Urothelium cell line (cell line): ENCODE data around the gene RNF144A.
"Not testable (repeated sequence)": the region's sequence is repeated elsewhere in the genome, so short reads cannot be mapped to it uniquely, and the experiment has no call there.

Experiments
- DNase-seq: peaks from one replicate; pipeline ENCODE4 v3.0.0; 2011; ENCODE audit warnings: low spot score, mixed read lengths
- FAIRE-seq: peaks from 2 replicates; lab custom pipeline; 2011; peaks lifted over from hg19 to GRCh38; lab: Jason Lieb, UNC

Gene RNF144A

DNA sequence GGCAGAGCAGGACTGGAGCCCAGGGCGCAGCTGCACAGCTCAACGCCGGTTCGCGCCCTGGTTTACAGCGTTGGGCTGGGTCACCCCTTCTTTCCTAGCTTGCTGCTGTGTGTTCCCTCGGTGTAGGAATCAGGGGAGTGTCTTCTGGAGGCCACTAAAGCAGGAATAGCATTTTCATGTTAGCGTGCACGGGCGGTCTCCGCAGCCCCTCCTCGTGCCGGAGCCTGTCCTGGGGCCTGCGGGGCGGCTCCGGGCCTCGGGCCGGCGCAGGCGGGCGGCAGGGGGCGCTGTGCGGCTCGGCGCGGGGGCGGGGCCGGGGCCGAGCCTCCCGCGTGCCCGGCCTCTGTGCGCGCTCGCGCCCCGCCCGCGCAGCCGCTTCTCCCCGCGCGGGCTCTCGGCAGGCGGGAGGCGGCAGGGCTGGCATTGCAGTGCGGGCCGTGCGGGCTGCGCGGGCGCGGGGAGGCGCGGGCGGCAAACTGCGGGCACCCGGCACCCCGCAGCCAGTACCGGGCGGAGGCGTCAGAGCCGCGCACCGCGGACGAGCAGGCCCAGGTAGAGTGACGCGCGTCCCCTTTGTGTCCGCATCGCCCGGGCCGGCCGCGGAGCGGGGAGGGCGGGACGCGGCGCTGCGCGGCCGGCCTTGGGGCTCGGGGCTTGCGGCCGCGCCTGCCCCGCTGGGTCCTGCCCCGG, at the start of gene RNF144A:
Gene RNF144A, plus strand, starts transcription at position 342 of the 690 bp plus-strand sequence. CDS start 79,515 bp downstream, outside the sequence.
- FAIRE-seq (no peak), DNase-seq (peak; percentile 90)

DNA sequence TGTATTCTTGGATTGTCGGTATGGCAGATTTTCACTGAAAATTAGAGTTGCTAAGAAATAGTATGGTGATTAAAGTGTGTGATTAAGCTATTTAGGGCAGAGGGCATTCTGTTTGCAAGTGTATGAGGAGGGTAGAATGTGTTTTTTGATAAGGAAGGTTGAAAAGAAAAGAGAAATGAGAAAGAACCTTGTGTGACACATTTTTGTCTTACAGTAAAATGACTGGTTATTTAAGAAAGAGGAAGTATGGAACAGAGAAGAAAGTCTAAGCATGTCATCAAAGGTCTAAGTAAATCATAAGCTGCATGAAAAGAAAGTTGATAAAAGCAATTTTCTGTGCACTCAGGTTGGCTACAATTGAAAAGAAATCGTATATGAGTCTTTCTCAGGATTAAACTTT, 44.8 kb upstream of the RNF144A start:
- FAIRE-seq = no peak

GRCh38 chr2:6874032-6874431, 43.2 kb upstream of the RNF144A start:
- no peak for DNase-seq
- FAIRE-seq = no peak

More for the DNA sequence above, 44.8 kb upstream of the RNF144A start:
- no peak for DNase-seq

DNA sequence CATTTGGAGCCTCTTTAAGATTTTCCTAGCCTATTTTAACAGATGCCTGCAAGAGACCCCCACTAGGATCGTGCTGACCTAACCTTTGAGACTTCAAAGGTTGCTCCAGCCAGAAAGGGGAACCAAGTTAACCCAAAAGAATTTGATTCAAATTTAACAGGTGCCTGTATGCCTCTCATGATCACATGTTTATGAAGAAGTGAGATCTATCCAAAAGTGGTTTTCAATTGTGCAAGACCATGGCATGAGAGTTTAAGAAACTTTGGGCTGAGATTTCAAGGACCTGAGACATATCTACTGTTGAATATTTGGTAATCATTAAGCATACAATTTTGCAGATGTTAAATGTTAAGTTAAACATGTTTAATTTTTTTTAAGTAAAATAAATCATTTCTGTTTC, 40.9 kb upstream of the RNF144A start:
- FAIRE-seq (no peak), DNase-seq (no peak)

GRCh38 chr2:6877402-6878304, 39.6 kb upstream of the RNF144A start, which contains the start of gene RSAD2:
TSS of gene RSAD2 (plus strand) at chr2:6877777. CDS start at chr2:6877801, 24 bp downstream.
- DNase-seq = peak; percentile 43
- no peak for FAIRE-seq

- no peak for FAIRE-seq
Observed at GRCh38 chr2:6878549-6878948, 38.7 kb upstream of the RNF144A start.

DNA sequence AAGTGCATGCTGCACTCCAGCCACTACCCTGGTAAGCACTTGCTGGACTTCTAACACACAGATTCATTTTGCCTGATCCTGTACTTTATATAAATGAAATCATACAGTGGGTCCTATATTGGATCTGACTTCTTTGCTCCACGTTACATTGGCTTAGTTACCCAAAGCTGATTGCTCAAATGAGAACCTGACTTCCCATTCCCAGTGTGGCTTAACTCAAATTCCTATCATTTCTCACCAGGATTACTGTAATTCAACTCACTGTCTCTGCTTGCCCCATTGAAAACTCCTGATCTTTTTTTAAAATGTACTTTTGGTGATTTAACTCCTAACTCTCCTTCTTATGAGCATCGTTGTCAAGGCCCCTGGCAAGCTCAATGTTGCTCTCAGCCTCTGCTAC, 38.2 kb upstream of the RNF144A start:
- FAIRE-seq = no peak

More at GRCh38 chr2:6878549-6878948, 38.7 kb upstream of the RNF144A start:
- no peak for DNase-seq

GRCh38 chr2:6880200-6880733, 36.9 kb upstream of the RNF144A start:
- no peak for FAIRE-seq
- no peak for DNase-seq

More for the DNA sequence above, 38.2 kb upstream of the RNF144A start:
- DNase-seq = no peak

DNA sequence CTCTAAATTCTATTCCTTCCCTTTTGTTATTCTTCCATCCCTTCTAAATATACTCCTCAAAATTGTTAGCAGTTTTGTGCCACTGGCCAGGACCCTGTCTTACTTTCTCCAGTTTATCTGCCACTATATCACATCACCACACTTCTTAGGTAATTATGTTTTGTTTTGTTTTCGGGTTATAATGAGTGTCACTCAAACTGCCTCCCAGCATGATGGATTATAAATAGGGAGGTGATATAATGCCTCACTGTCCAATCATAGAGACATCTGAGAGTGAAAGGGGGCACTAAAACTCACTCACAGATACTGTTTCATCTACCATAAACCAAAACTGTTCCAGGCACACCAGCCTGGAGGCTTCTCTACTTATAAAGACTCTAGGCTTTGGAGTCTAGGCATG, 36.2 kb upstream of the RNF144A start:
- DNase-seq (no peak), FAIRE-seq (no peak)

GRCh38 chr2:6881516-6881915, 35.7 kb upstream of the RNF144A start:
- FAIRE-seq (no peak), DNase-seq (no peak)

DNA sequence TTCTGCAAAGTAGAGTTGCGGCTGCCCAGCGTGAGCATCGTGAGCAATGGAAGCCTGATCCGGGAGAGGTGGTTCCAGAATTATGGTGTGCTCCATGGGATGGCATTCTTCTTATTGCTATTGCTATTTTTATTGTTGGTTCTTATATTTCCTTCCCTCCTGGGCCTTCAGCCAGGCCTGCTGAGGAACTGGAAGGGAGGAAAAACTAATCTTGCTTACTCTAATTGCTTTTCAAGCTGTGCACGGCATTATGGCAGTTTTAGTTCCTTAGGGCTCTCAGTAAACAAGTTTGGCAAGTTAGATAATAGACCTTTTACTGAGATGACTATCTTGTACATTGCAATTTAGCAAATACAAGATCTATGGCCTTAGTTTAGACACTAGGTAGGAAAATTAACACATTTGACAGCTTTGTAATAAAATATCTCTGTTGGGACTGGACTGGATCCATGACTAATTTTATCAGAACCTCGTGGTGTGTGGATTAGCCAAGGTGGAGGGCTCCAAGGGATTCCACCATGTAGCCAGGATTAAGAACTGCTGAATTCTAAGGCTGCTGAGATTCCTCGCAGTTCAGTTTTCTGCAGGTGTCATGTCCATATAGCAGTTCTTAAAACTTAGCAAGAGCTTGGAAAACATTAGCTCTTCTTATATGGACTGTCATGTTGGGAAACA, 33.6 kb upstream of the RNF144A start:
- FAIRE-seq = no peak

DNA sequence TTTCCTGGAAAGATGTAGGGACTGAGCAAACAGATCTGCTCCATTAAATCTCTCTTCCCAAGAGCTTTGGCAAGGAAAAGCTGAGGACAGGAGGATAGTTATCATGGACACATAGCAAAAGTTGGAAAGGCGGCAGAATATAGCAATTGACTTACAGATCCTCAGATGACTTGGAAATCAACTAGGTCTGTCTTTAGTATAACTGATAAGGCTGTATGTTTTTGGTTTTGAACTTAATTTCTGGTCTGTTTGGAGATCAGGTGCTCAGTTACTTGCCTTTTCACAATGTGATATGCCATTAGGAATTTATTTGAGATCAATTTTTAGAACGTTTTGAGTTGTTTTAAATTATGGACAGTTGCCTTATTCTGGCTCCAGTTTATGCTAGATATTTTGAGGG, 31.7 kb upstream of the RNF144A start:
- DNase-seq (no peak), FAIRE-seq (no peak)

More for the DNA sequence above, 33.6 kb upstream of the RNF144A start:
- no peak for DNase-seq

DNA sequence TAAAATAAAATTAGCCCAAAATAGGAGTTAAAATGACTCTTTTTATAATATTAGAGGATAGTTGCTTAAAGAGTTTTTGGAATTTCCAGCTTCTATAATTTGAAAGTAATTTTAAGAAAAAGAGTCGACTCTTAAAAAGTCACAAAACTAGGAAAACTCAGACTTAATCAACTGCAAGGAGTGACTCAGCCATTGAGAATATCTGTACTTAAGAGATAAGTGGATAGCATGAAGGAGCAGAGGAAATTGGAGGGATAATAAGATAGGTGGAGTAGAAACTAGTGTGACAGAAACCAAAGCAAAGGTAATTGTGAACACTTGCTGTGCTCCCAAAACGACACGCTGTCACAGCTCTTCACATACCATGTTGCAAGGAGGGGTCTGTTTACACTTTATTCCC, 31.2 kb upstream of the RNF144A start:
- no peak for FAIRE-seq

DNA sequence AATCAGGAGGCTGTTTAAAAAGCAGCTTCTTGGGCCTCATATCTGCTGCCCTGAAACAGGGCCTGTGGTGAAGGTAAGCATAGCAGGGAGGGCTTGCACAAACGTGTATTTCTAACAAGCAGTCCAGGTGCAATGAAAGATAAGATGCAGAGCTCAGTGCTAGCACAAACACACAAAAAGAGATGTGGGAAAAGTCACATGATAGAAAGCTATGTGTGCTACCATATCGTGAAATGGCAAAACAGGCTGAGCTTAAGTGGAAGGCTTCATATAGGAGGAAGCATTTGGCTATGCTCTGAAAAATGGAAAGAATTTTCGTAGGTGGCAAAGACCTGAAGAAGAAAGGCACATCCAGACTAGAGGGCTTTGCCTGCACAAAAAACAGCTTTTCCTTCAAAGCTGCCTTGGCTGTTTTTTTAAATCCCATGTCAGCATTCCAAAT, 29.4 kb upstream of the RNF144A start:
- no peak for DNase-seq
- no peak for FAIRE-seq

More for the DNA sequence above, 31.2 kb upstream of the RNF144A start:
- DNase-seq = no peak

DNA sequence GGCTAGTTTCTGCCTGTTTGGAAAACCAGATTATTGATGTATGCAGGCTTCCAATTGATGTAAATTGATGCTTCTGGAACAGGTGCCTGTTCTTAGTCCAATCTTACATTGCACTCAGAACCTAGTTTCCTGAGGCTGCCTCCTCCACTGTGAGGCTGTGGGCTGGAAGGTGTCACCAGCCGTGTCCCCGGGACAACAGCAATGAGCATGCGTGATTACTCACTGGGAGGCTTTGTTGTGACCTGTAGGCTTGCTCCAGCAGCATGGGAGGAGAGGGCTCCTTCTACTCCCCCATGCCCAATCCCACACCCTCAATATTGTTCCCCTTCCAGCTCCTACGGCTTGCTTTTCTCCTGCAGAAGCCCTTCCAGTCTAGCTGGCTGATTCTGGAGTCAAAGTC, 28.5 kb upstream of the RNF144A start:
- no peak for FAIRE-seq

GRCh38 chr2:6893876-6894482, 23.2 kb upstream of the RNF144A start:
- DNase-seq (no peak), FAIRE-seq (no peak)

More for the DNA sequence above, 28.5 kb upstream of the RNF144A start:
- DNase-seq = no peak

- DNase-seq (peak; percentile 20), FAIRE-seq (no peak)
Observed at GRCh38 chr2:6896930-6897759, 20.1 kb upstream of the RNF144A start.

GRCh38 chr2:6902581-6902980, 14.6 kb upstream of the RNF144A start:
- DNase-seq, FAIRE-seq: not testable (repeated sequence)

DNA sequence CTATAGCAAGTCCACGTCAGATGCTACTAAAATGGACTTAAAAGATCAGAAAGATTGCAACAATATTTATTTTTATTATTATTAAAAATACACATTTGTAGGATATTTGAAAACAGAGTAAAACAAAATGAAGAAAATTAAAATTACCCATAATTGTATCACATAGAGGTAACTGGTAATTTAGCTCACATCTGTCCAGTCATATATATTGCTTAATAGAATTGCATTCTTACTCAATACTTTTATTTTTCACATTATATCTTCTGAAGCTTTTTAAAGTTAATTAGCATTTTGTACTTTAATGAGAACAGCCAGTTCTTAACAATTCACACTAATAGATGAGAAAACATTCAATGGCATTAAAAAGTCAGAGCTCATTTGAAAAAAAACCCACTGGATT, 11.5 kb upstream of the RNF144A start:
- FAIRE-seq = no peak
- DNase-seq = no peak
